GM12878 (cell line): ENCODE data around the gene NUMA1. TPM values are rescaled to one million over a fixed set of nuclear protein-coding genes. Genes with fewer than 3 reads are reported as not detected.

ENCODE experiments used
- ATAC-seq: fragments of 200-7000 bp; cut with Tn5 transposase; 3 replicates; pipeline ENCODE4 v1.9.1; 2020; ENCODE audit warnings: mild to moderate bottlenecking, moderate library complexity
- BruUV-seq: library from RNA; stranded (reverse); fragments of 400-500 nt; replicated peaks from 2 replicates; lab custom pipeline; 2021; lab: Mats Ljungman, UMichigan
- CTCF ChIA-PET: fragments of 300-600 bp; sonication (Branson Sonifier 250); formaldehyde crosslinking; extraction: SDS; loops from one replicate; lab custom pipeline; 2021; ENCODE audit warnings: inconsistent platforms; lab: Yijun Ruan, JAX
- POLR2A ChIA-PET: fragments of 350-600 bp; formaldehyde crosslinking; extraction: SDS; loops from one replicate; lab custom pipeline; 2021; ENCODE audit warnings: inconsistent platforms; lab: Charles Lee
- RAD21 ChIA-PET: fragments of 300-600 bp; sonication (Branson Sonifier 250); formaldehyde crosslinking; loops from one replicate; lab custom pipeline; 2023; ENCODE audit warnings: antibody characterized with exemption; ENCODE audit not compliant: unreplicated experiment; lab: Charles Lee
- SMC1A ChIA-PET: fragments of 300-600 bp; sonication (Branson Sonifier 250); formaldehyde crosslinking; loops from one replicate; lab custom pipeline; 2023; ENCODE audit not compliant: unreplicated experiment, uncharacterized antibody; lab: Charles Lee
- DNase-seq: peaks from one replicate; pipeline ENCODE4 v3.0.0-alpha.2; 2011; ENCODE audit warnings: low read depth, low spot score
- FAIRE-seq: peaks from 3 replicates; lab custom pipeline; 2011; peaks lifted over from hg19 to GRCh38; lab: Jason Lieb, UNC
- H2AFZ ChIP-seq: 2 replicates; pipeline ENCODE4 v1.6.0; 2011; ENCODE audit warnings: low read depth, low read length, control low read depth; ENCODE audit not compliant: control insufficient read depth
- H3K27ac ChIP-seq: 2 replicates; pipeline ENCODE4 v1.5.1; 2011; ENCODE audit warnings: control low read depth; ENCODE audit not compliant: control insufficient read depth, insufficient read depth
- H3K27me3 ChIP-seq, 2 experiments: replicated peaks in 1 of 2; 2 replicates each; pipeline versions ENCODE4 v1.6.0 to v1.6.1; 2011; ENCODE audit warnings: low read length in 1 of 2; ENCODE audit not compliant: control insufficient read depth in 2 of 2, insufficient read depth in 2 of 2
- H3K36me3 ChIP-seq, 2 experiments: 2 replicates each; pipeline ENCODE4 v1.5.1; 2011; ENCODE audit warnings: low read length in 1 of 2; ENCODE audit not compliant: control insufficient read depth in 2 of 2, insufficient read depth in 2 of 2
- H3K4me1 ChIP-seq: 2 replicates; pipeline ENCODE4 v1.6.1; 2011; ENCODE audit warnings: mild to moderate bottlenecking, low read length, moderate library complexity, mixed read lengths; ENCODE audit not compliant: control insufficient read depth, insufficient read depth
- H3K4me2 ChIP-seq: 2 replicates; pipeline ENCODE4 v1.6.0; 2011; ENCODE audit warnings: control low read depth; ENCODE audit not compliant: control insufficient read depth, insufficient read depth
- H3K4me3 ChIP-seq: fragments of 200-600 bp; sonication (generic); 2 replicates; pipeline ENCODE4 v1.5.1; 2016
- H3K79me2 ChIP-seq: 2 replicates; pipeline ENCODE4 v1.6.0; 2011; ENCODE audit warnings: low read length; ENCODE audit not compliant: control insufficient read depth, insufficient read depth
- H3K9ac ChIP-seq: 2 replicates; pipeline ENCODE4 v1.8.0; 2011; ENCODE audit warnings: low read length, control low read depth, mixed read lengths; ENCODE audit not compliant: control insufficient read depth, insufficient read depth
- H3K9me3 ChIP-seq: replicated peaks from 3 replicates; pipeline ENCODE4 v1.5.1; 2011; ENCODE audit warnings: mild to moderate bottlenecking, low read length; ENCODE audit not compliant: control insufficient read depth, insufficient read depth
- H4K20me1 ChIP-seq: 2 replicates; pipeline ENCODE4 v1.6.0; 2011; ENCODE audit not compliant: control insufficient read depth, insufficient read depth
- BHLHE40 ChIP-seq, 2 experiments: fragments of 450-650 bp in 1 of 2; IDR thresholded peaks; 2 replicates each; pipeline ENCODE4 v1.6.1; 2011 to 2017; ENCODE audit warnings: low read depth in 2 of 2, borderline replicate concordance in 1 of 2, improper control_type of control experiment in 1 of 2, low read length in 1 of 2, mild to moderate bottlenecking in 1 of 2
- FOS ChIP-seq: IDR thresholded peaks from 3 replicates; pipeline ENCODE4 v1.6.1; 2011; ENCODE audit warnings: borderline replicate concordance; ENCODE audit not compliant: insufficient read length; ENCODE audit errors: extremely low read depth
- MTA2 ChIP-seq: fragments of 450-650 bp; IDR thresholded peaks from 2 replicates; pipeline ENCODE4 v1.6.1; 2016; ENCODE audit warnings: low read depth, mild to moderate bottlenecking, moderate library complexity
- NFYA ChIP-seq: IDR thresholded peaks from 2 replicates; pipeline ENCODE4 v1.6.1; 2011; ENCODE audit warnings: low read depth, mild to moderate bottlenecking, low read length, improper control_type of control experiment, borderline replicate concordance
- NR2F1 ChIP-seq: fragments of 450-650 bp; conservative IDR thresholded peaks from 2 replicates; pipeline ENCODE4 v1.6.1; 2017; ENCODE audit warnings: mild to moderate bottlenecking
- POLR2A ChIP-seq: IDR thresholded peaks from 2 replicates; pipeline ENCODE4 v1.6.1; 2011; ENCODE audit warnings: low read depth, mild to moderate bottlenecking, low read length
- RFX5 ChIP-seq: IDR thresholded peaks from 2 replicates; pipeline ENCODE4 v1.6.1; 2011; ENCODE audit warnings: low read depth, low read length, improper control_type of control experiment
- SMAD5 ChIP-seq: IDR thresholded peaks from 2 replicates; pipeline ENCODE4 v1.6.1; 2016; ENCODE audit warnings: antibody characterized with exemption, low read depth
- TCF7 ChIP-seq: IDR thresholded peaks from 2 replicates; pipeline ENCODE4 v1.6.1; 2014; ENCODE audit warnings: antibody characterized with exemption, borderline replicate concordance
- ZNF24 ChIP-seq: fragments of 450-650 bp; IDR thresholded peaks from 2 replicates; pipeline ENCODE4 v1.6.1; 2017; ENCODE audit warnings: antibody characterized with exemption, mild to moderate bottlenecking
- WGBS: methylation state at CpG from one replicate; pipeline ENCODE4 v1.1.6; 2016; ENCODE audit warnings: low lambda C conversion rate; ENCODE audit not compliant: insufficient replicate concordance, insufficient coverage; ENCODE audit errors: missing lambda C conversion rate; 5-methylcytosine and 5-hydroxymethylcytosine counted together
- in situ Hi-C: fragments of 300-500 bp; cut with MboI; formaldehyde crosslinking; loops from 9 replicates; pipeline ENCODE4 v1.14.3; 2018; ENCODE audit warnings: mixed read lengths
- intact Hi-C: fragments of 100-400 bp; cut with micrococcal nuclease; formaldehyde crosslinking; loops from one replicate; pipeline ENCODE4 v1.14.2; 2022; ENCODE audit not compliant: unreplicated experiment
- polyA plus RNA-seq, 11 experiments: library from polyadenylated mRNA; depleted of rRNA in 4 of 11; unstranded in 6 of 11; stranded (reverse) in 5 of 11; fragments of >200 nt; fragmentation: Nextera tagmentation in 4 of 11; fragmentation: Illumina TruSeq in 1 of 11; extraction: Ambion mirVana in 4 of 11; extraction: Trizol in 1 of 11; gene quantifications; 1 replicate in 1 of 11; 2 replicates in 10 of 11; pipeline versions ENCODE4 v1.2.1 to v1.2.3, GENCODE V29; 2011 to 2016; ENCODE audit warnings: inconsistent platforms in 2 of 11, missing spikeins in 2 of 11, low read depth in 1 of 11
- total RNA-seq, 4 experiments: library from RNA; depleted of rRNA in 3 of 4; stranded (reverse); fragments of >200 nt in 3 of 4; fragmentation: Illumina TruSeq in 1 of 4; extraction: Trizol in 1 of 4; gene quantifications; 2 replicates each; pipeline versions ENCODE4 v1.2.1 to v1.2.3, GENCODE V29; 2013 to 2021
- TF ChIP-seq, protein P1 (sequence below): IDR thresholded peaks from 2 replicates; pipeline ENCODE4 v1.6.1; 2011; ENCODE audit warnings: mild to moderate bottlenecking, low read depth, low read length, moderate library complexity; ENCODE audit not compliant: insufficient replicate concordance
- TF ChIP-seq, protein P2 (sequence below): IDR thresholded peaks from 2 replicates; pipeline ENCODE4 v1.6.1; 2011; ENCODE audit warnings: borderline replicate concordance, low read depth, mild to moderate bottlenecking, moderate library complexity, low read length; ENCODE audit not compliant: insufficient read depth, poor library complexity, severe bottlenecking

Gene NUMA1
- total and polyA plus RNA-seq, 10 of the 15 experiments (the other 5 are each of a cell fraction or from before 2014, with no cell fraction given) = 5.5 to 111 (median 61.0) TPM

DNA sequence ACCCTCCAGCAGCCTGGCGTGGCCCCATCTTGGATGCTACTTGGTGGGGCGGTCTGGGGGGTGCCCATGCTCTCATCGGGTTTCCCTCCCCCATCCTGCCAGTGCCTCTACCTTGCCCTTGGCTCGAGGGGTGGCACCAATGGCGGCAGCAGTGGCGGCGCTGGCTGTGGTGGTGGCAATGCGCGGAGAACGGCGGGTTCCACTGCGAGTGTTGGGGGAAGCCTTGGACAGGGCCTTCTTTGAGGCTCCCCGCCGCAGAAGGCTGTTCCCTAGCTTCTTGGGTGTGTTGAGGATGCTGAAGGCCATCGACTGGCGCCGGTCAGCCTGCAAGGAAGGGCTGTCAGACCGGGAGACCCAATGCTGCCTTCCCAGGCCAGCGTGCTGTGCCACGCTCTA lies 76.6 kb downstream of the NUMA1 start:
- ChIA-PET RAD21 (interaction anchor here (0.8 to 1.0 kb wide), 2 partner anchors 26 to 72 kb away, joined by 3 to 4 read pairs; no protein-coding TSS in a partner anchor), SMC1A (interaction anchor here (1.2 kb wide), 1 partner anchor 18 kb away, joined by 3 read pairs; no protein-coding TSS in a partner anchor), CTCF (interaction anchor here (0.7 to 1.4 kb wide), 3 partner anchors 12 to 25 kb away, joined by 3 to 4 read pairs (median 3); no protein-coding TSS in a partner anchor), POLR2A (no interaction called here)
- no TSS peak for BruUV-seq
- H3K9ac ChIP-seq = no peak overlapping the region
- 98% methylated on average over 20 of the region's 20 CpGs for WGBS
- TF ChIP-seq RFX5 (no peak), NFYA (no peak), BHLHE40 (IDR thresholded peaks at IDR 0.05; ENCODE audit: borderline replicate concordance in 1 of 2, low read depth in 2 of 2, low read length in 1 of 2) (no peak), TCF7 (no peak), MTA2 (no peak), NR2F1 (no peak), SMAD5 (no peak), ZNF24 (no peak), FOS (no peak), POLR2A (peak; percentile 19)
- TF ChIP-seq, protein P1, sequence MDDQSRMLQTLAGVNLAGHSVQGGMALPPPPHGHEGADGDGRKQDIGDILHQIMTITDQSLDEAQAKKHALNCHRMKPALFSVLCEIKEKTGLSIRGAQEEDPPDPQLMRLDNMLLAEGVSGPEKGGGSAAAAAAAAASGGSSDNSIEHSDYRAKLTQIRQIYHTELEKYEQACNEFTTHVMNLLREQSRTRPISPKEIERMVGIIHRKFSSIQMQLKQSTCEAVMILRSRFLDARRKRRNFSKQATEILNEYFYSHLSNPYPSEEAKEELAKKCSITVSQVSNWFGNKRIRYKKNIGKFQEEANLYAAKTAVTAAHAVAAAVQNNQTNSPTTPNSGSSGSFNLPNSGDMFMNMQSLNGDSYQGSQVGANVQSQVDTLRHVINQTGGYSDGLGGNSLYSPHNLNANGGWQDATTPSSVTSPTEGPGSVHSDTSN = no peak
- TF ChIP-seq, protein P2, sequence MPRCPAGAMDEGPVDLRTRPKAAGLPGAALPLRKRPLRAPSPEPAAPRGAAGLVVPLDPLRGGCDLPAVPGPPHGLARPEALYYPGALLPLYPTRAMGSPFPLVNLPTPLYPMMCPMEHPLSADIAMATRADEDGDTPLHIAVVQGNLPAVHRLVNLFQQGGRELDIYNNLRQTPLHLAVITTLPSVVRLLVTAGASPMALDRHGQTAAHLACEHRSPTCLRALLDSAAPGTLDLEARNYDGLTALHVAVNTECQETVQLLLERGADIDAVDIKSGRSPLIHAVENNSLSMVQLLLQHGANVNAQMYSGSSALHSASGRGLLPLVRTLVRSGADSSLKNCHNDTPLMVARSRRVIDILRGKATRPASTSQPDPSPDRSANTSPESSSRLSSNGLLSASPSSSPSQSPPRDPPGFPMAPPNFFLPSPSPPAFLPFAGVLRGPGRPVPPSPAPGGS = peak; percentile 27
- H3K27ac ChIP-seq = no peak overlapping the region
- no peaks in the 10 kb centered on the region for H4K20me1 ChIP-seq
- H3K36me3 ChIP-seq = peaks cover 47 to 70% of the 10 kb centered on the region in 2 experiments; a peak in 3 of 4 replicates
- H3K27me3 ChIP-seq = no peaks in the 10 kb centered on the region
- in situ Hi-C loops = no loop called here
- ATAC-seq (no peak), FAIRE-seq (no peak), DNase-seq (no peak)
- H3K79me2 ChIP-seq = peaks cover 9% of the 10 kb centered on the region
- H3K9me3 ChIP-seq = no peaks in the 10 kb centered on the region
- H3K4me1 ChIP-seq = peaks cover 10% of the 10 kb centered on the region
- intact Hi-C loops = no loop called here
- no peak overlapping the region for H3K4me3 ChIP-seq
- H3K4me2 ChIP-seq = no peak overlapping the region
- H2AFZ ChIP-seq = no peak overlapping the region
